NCI-H460 (cell line): ENCODE data around the gene IER3. TPM values are rescaled to one million over a fixed set of nuclear protein-coding genes. Genes with fewer than 3 reads are reported as not detected.

Source experiments
- DNase-seq: peaks from one replicate; pipeline ENCODE4 v3.0.0-alpha.2; 2016; ENCODE audit warnings: low read depth; ENCODE audit errors: extremely low read depth
- total RNA-seq: library from RNA; depleted of rRNA; stranded (reverse); fragments of >200 nt; shearing (Covaris generic); gene quantifications from 2 replicates; pipeline ENCODE4 v1.2.3, GENCODE V29; 2014

The IER3 gene
- total RNA-seq, 1 experiment from 2014 or later = 90.1 TPM

- DNase-seq = no peak
Observed at GRCh38 chr6:30749554-30750378, 5.4 kb upstream of the IER3 start.

- DNase-seq = no peak
Observed at GRCh38 chr6:30748851-30749540, 4.6 kb upstream of the IER3 start.

GRCh38 chr6:30747902-30748769 lies 3.8 kb upstream of the IER3 start:
- DNase-seq = no peak

GRCh38 chr6:30747300-30747687 lies 2.9 kb upstream of the IER3 start:
- DNase-seq = no peak

- no peak for DNase-seq
Observed at GRCh38 chr6:30743099-30744053, 971 bp downstream of the IER3 start.

GRCh38 chr6:30742316-30743098 lies 1.8 kb downstream of the IER3 start, which contains the start of gene FLOT1:
TSS of gene FLOT1 (minus strand) at chr6:30742687. CDS start at chr6:30742189, 498 bp downstream.
- DNase-seq = peak; percentile 94

- no peak for DNase-seq
Observed at GRCh38 chr6:30741789-30742315, 2.5 kb downstream of the IER3 start.

- no peak for DNase-seq
Observed at GRCh38 chr6:30741063-30741779, 3.1 kb downstream of the IER3 start.

GRCh38 chr6:30740540-30740870 lies 3.8 kb downstream of the IER3 start:
- DNase-seq = no peak

GRCh38 chr6:30738532-30738931 lies 5.8 kb downstream of the IER3 start:
- no peak for DNase-seq

GRCh38 chr6:30735668-30736314 lies 8.6 kb downstream of the IER3 start:
- no peak for DNase-seq

- DNase-seq = no peak
Observed at GRCh38 chr6:30732237-30732943, 12.0 kb downstream of the IER3 start.

GRCh38 chr6:30730601-30731435 lies 13.5 kb downstream of the IER3 start:
- DNase-seq = no peak

GRCh38 chr6:30727920-30728553 lies 16.3 kb downstream of the IER3 start:
- DNase-seq = no peak

- DNase-seq = no peak
Observed at GRCh38 chr6:30726506-30727413, 17.6 kb downstream of the IER3 start.
